Muscle of leg (tissue), 11 donors: Measurements from ENCODE around the gene DNAH14. TPM values are rescaled to one million over a fixed set of nuclear protein-coding genes. Genes with fewer than 3 reads are reported as not detected.
"Not testable (repeated sequence)": the region's sequence is repeated elsewhere in the genome, so short reads cannot be mapped to it uniquely, and the experiment has no call there.

Experiments used
- DNase-seq: peaks from one replicate; pipeline ENCODE4 v3.0.0; 2013
- H3K27ac ChIP-seq: one replicate; pipeline ENCODE4 v1.5.1; 2013; ENCODE audit warnings: mild to moderate bottlenecking, low read length, control low read depth
- H3K27me3 ChIP-seq: one replicate; pipeline ENCODE4 v1.6.1; 2013; ENCODE audit warnings: low read length; ENCODE audit not compliant: control insufficient read depth, insufficient read depth
- H3K36me3 ChIP-seq: one replicate; pipeline ENCODE4 v1.6.1; 2013; ENCODE audit warnings: low read length; ENCODE audit not compliant: control insufficient read depth, insufficient read depth
- H3K4me1 ChIP-seq: one replicate; pipeline ENCODE4 v1.6.1; 2013; ENCODE audit warnings: low read length; ENCODE audit not compliant: control insufficient read depth, insufficient read depth
- H3K4me3 ChIP-seq: one replicate; pipeline ENCODE4 v1.5.1; 2013; ENCODE audit warnings: low read length, control low read depth
- H3K9me3 ChIP-seq: replicated peaks from 2 replicates; pipeline ENCODE4 v1.6.1; 2013; ENCODE audit warnings: low read depth, low read length; ENCODE audit not compliant: control insufficient read depth
- WGBS: methylation state at CpG from one replicate; pipeline ENCODE4 v1.1.5; 2013; ENCODE audit warnings: missing lambda C conversion rate; ENCODE audit not compliant: insufficient coverage; 5-methylcytosine and 5-hydroxymethylcytosine counted together
- polyA plus RNA-seq, 8 donors: library from polyadenylated mRNA; unstranded; fragments of 120-200 nt; gene quantifications; one replicate each; pipeline versions ENCODE4 v1.2.1 to v1.2.3, GENCODE V29; 2013; ENCODE audit warnings: inconsistent platforms in 1 of 8, low replicate concordance in 1 of 8; ENCODE audit not compliant: insufficient read length in 8 of 8, insufficient read depth in 1 of 8
- total RNA-seq: library from RNA; stranded (reverse); fragments of 120-200 nt; gene quantifications from one replicate; pipeline ENCODE4 v1.2.4, GENCODE V29; 2013

The DNAH14 gene
- total and polyA plus RNA-seq, 9 donors: 4.3 to 24.6 (median 6.2) TPM

DNA sequence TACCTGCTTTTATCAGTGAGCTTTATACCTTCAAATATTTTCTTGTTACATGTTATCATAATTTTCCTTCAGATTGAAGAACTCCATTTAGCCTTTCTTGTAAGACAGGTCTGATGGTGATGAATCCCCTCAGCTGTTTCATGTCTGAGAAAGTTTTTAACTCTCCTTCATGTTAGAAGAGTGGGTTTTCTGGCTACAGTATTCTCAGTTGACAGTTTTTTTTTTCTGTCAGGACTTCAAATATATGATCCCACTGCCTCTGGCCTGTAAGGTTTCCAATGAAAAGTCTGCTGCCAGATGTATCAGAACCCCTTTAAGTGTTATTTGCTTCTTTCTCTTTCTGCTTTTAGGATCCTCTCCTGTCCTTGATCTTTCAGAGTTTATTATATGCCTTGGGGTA is 250.2 kb downstream of the DNAH14 start:
- Histone ChIP-seq H3K9me3 (peaks cover 22% of the 10 kb centered on the region), H3K4me1 (no peaks in the 10 kb centered on the region), H3K36me3 (no peaks in the 10 kb centered on the region), H3K4me3 (no peak overlapping the region), H3K27me3 (no peaks in the 10 kb centered on the region), H3K27ac (no peak overlapping the region)
- no peak for DNase-seq

DNA sequence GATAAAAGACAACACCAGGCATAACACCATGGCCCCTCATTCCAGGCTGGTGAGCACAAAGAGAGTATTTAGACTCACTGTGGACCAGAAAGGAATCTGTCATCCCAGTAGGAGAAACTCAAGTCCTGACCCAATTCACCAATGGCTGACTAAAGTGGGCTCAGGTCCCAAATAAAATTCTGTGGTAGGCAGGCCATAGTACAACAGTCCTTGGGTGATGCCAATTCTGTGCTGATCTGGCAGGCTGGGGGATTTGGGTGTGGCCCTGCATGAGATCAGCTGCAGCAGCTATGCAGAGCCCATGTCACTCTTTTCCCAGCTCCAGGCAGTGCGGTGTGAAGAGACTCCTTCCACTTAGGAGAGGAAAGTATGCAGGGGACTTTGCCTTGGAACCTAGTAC is 253.2 kb downstream of the DNAH14 start:
- H3K9me3 ChIP-seq: peaks cover 18% of the 10 kb centered on the region
- H3K4me3 ChIP-seq: no peak overlapping the region
- no peak overlapping the region for H3K27ac ChIP-seq
- no peaks in the 10 kb centered on the region for H3K36me3 ChIP-seq
- peak; percentile 23 for DNase-seq
- no CpG with 5 or more reads among the region's 1 CpG for WGBS
- H3K4me1 ChIP-seq: no peaks in the 10 kb centered on the region
- H3K27me3 ChIP-seq: no peaks in the 10 kb centered on the region

GRCh38 chr1:225191199-225191753 is 261.8 kb downstream of the DNAH14 start:
- no peak for DNase-seq
- H3K27me3 ChIP-seq: no peaks in the 10 kb centered on the region
- peaks cover 18% of the 10 kb centered on the region for H3K9me3 ChIP-seq
- no peak overlapping the region for H3K27ac ChIP-seq
- no peaks in the 10 kb centered on the region for H3K36me3 ChIP-seq
- no peak overlapping the region for H3K4me3 ChIP-seq
- no peaks in the 10 kb centered on the region for H3K4me1 ChIP-seq

- H3K27me3 ChIP-seq: no peaks in the 10 kb centered on the region
- no peaks in the 10 kb centered on the region for H3K9me3 ChIP-seq
- H3K27ac ChIP-seq: no peak overlapping the region
- no peaks in the 10 kb centered on the region for H3K36me3 ChIP-seq
- DNase-seq: no peak
- no peak overlapping the region for H3K4me3 ChIP-seq
- WGBS: no CpG with 5 or more reads among the region's 3 CpGs
- no peaks in the 10 kb centered on the region for H3K4me1 ChIP-seq
Observed at GRCh38 chr1:225201447-225201846, 272.0 kb downstream of the DNAH14 start.

DNA sequence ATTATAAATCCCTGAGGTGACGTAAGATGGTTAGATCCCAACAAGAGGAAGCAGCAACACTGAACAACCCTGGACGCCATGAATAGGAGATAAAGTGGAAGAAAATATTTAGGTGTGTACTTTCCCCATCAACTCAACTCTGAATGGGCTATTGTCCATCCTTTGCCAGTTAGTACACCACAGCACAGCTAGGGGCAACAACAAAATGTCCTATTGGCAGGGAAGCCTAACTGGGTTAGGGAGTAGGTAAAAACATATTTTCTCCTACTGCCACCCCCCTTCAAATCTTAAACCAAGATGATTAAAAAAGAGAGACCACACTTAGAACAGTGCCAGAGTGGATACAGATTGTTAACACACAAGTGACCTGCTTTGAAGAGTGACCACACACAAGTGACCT is 278.3 kb downstream of the DNAH14 start:
- DNase-seq: no peak
- Histone ChIP-seq H3K27ac (no peak overlapping the region), H3K36me3 (no peaks in the 10 kb centered on the region), H3K27me3 (no peaks in the 10 kb centered on the region), H3K4me3 (no peak overlapping the region), H3K9me3 (peaks cover 5% of the 10 kb centered on the region), H3K4me1 (no peaks in the 10 kb centered on the region)
- no CpG with 5 or more reads among the region's 2 CpGs for WGBS

- Histone ChIP-seq H3K36me3 (no peaks in the 10 kb centered on the region), H3K9me3 (peaks cover 5% of the 10 kb centered on the region), H3K4me1 (no peaks in the 10 kb centered on the region), H3K27me3 (no peaks in the 10 kb centered on the region), H3K4me3 (no peak overlapping the region), H3K27ac (no peak overlapping the region)
- DNase-seq: no peak
Observed at GRCh38 chr1:225209153-225209552, 279.7 kb downstream of the DNAH14 start.

GRCh38 chr1:225210180-225210579 is 280.7 kb downstream of the DNAH14 start:
- 71% methylated on average over 2 of the region's 3 CpGs for WGBS
- H3K36me3 ChIP-seq, H3K9me3 ChIP-seq, H3K27ac ChIP-seq, H3K4me1 ChIP-seq, H3K27me3 ChIP-seq, H3K4me3 ChIP-seq, DNase-seq: not testable (repeated sequence)

- not testable (repeated sequence) for H3K9me3 ChIP-seq, H3K36me3 ChIP-seq, H3K4me1 ChIP-seq, H3K4me3 ChIP-seq, DNase-seq, H3K27me3 ChIP-seq, H3K27ac ChIP-seq
- WGBS: no CpG with 5 or more reads among the region's 5 CpGs
Observed at GRCh38 chr1:225211694-225212442, 282.4 kb downstream of the DNAH14 start.

DNA sequence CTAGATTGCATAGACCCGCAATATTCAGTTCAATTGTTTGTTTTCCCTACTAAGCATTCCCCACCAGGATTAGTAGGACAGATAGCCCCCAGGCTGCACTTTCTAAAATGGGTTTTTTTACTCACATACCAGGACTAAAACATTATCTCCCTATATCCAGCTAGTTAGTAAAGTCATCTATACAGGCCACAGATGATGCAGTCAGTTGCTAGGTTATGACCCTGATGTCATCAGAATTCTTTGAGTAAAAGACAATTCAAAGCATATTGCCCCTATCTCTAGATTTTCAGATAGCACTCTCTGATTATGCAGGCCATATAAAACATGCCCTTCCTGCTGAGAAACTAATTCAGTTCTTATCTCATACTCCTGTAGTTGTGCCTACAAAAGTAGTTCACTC is 294.8 kb downstream of the DNAH14 start:
- H3K27me3 ChIP-seq: no peaks in the 10 kb centered on the region
- H3K9me3 ChIP-seq: no peaks in the 10 kb centered on the region
- H3K4me1 ChIP-seq: no peaks in the 10 kb centered on the region
- no peak overlapping the region for H3K27ac ChIP-seq
- H3K4me3 ChIP-seq: no peak overlapping the region
- DNase-seq: no peak
- WGBS: 86% methylated on average over 1 of the region's 1 CpG
- H3K36me3 ChIP-seq: no peaks in the 10 kb centered on the region

GRCh38 chr1:225225681-225226080 is 296.2 kb downstream of the DNAH14 start:
- no peak overlapping the region for H3K4me3 ChIP-seq
- H3K27me3 ChIP-seq: no peaks in the 10 kb centered on the region
- no CpG with 5 or more reads among the region's 2 CpGs for WGBS
- no peaks in the 10 kb centered on the region for H3K9me3 ChIP-seq
- H3K36me3 ChIP-seq: no peaks in the 10 kb centered on the region
- DNase-seq: no peak
- H3K4me1 ChIP-seq: no peaks in the 10 kb centered on the region
- H3K27ac ChIP-seq: no peak overlapping the region

DNA sequence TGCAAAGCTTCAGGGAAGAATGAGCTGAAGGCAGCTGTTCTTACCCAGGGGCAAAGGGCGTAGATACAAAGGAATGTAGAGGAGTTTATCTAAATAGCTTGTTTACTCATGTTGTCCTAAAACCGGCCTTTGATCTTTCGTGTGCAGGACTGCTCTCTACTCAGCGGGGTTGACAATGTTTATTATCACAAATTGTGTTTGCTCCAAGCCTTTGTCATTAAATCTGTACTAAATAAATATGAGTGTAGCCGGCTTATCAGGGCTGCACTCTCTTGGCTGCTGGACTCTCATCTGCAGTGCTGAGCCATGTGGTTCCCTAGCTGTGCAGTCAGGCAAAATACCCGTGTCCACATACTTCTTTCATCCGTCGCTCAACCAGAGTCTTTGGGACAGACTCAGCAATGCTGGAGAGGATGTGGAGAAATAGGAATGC is 299.4 kb downstream of the DNAH14 start:
- Histone ChIP-seq H3K4me1 (no peaks in the 10 kb centered on the region), H3K27me3 (no peaks in the 10 kb centered on the region), H3K9me3 (no peaks in the 10 kb centered on the region), H3K4me3 (no peak overlapping the region), H3K36me3 (no peaks in the 10 kb centered on the region), H3K27ac (no peak overlapping the region)
- no peak for DNase-seq
- 60% methylated on average over 1 of the region's 8 CpGs for WGBS
